HepG2 (cell line): ENCODE data around the gene ZNF211. TPM values are rescaled to one million over a fixed set of nuclear protein-coding genes. Genes with fewer than 3 reads are reported as not detected.

Experiments used
- ARNT2 ChIP-seq: sonication (generic); formaldehyde crosslinking; IDR thresholded peaks from 2 replicates; pipeline ENCODE4 v1.8.0; 2022; ENCODE audit warnings: mild to moderate bottlenecking, low read depth, missing genetic modification reagents, moderate library complexity
- HOXA5 ChIP-seq: sonication (generic); formaldehyde crosslinking; IDR thresholded peaks from 2 replicates; pipeline ENCODE4 v1.4.0; 2020; ENCODE audit warnings: missing genetic modification reagents
- IKZF1 ChIP-seq: fragments of 450-650 bp; IDR thresholded peaks from 2 replicates; pipeline ENCODE4 v1.7.1; 2016
- MED8 ChIP-seq: sonication (generic); formaldehyde crosslinking; IDR thresholded peaks from 2 replicates; pipeline ENCODE4 v1.8.1; 2023; ENCODE audit warnings: mild to moderate bottlenecking, missing genetic modification reagents; ENCODE audit not compliant: insufficient replicate concordance
- PHF5A ChIP-seq: IDR thresholded peaks from one replicate; pipeline ENCODE4 v1.6.1; 2018; ENCODE audit warnings: low read depth, missing genetic modification reagents; ENCODE audit not compliant: unreplicated experiment
- PHF8 ChIP-seq: sonication (generic); formaldehyde crosslinking; IDR thresholded peaks from 2 replicates; pipeline ENCODE4 v1.5.0; 2020; ENCODE audit warnings: missing genetic modification reagents
- SMARCE1 ChIP-seq: fragments of 450-650 bp; IDR thresholded peaks from 2 replicates; pipeline ENCODE4 v1.6.1; 2017; ENCODE audit warnings: borderline replicate concordance
- TCF7L2 ChIP-seq: IDR thresholded peaks from 2 replicates; pipeline ENCODE4 v1.6.1; 2011; ENCODE audit warnings: mild to moderate bottlenecking, low read depth, low read length, moderate library complexity
- ZFP36 ChIP-seq: fragments of 150-350 bp; IDR thresholded peaks from 2 replicates; pipeline ENCODE4 v1.6.1; 2018; ENCODE audit warnings: borderline replicate concordance, low read length, low read depth; ENCODE audit not compliant: partially characterized antibody
- ZNF251 ChIP-seq: sonication (generic); formaldehyde crosslinking; IDR thresholded peaks from 2 replicates; pipeline ENCODE4 v1.9.0; 2021; ENCODE audit warnings: mild to moderate bottlenecking, missing genetic modification reagents
- ZNF253 ChIP-seq: sonication (generic); formaldehyde crosslinking; IDR thresholded peaks from 2 replicates; pipeline ENCODE4 v1.8.0; 2022; ENCODE audit warnings: mild to moderate bottlenecking, missing genetic modification reagents, borderline replicate concordance
- ZNF572 ChIP-seq: sonication (generic); formaldehyde crosslinking; IDR thresholded peaks from 2 replicates; pipeline ENCODE4 v1.5.1; 2020; ENCODE audit warnings: mild to moderate bottlenecking, missing genetic modification reagents
- ZNF776 ChIP-seq: sonication (generic); formaldehyde crosslinking; IDR thresholded peaks from 2 replicates; pipeline ENCODE4 v1.4.0; 2020; ENCODE audit warnings: mild to moderate bottlenecking, missing genetic modification reagents
- ZNF780A ChIP-seq: sonication (generic); formaldehyde crosslinking; IDR thresholded peaks from 2 replicates; pipeline ENCODE4 v1.8.0; 2022; ENCODE audit warnings: mild to moderate bottlenecking, missing genetic modification reagents, moderate library complexity
- polyA plus RNA-seq, 8 experiments: library from polyadenylated mRNA; depleted of rRNA in 3 of 8; stranded (reverse) in 7 of 8; unstranded in 1 of 8; fragments of >200 nt; fragmentation: Illumina TruSeq in 4 of 8; extraction: Trizol in 4 of 8; gene quantifications; 2 replicates each; pipeline versions ENCODE4 v1.2.1 to v1.2.3, GENCODE V29; 2011 to 2016; ENCODE audit warnings: low read depth in 4 of 8, missing spikeins in 1 of 8, mixed read lengths in 1 of 8; ENCODE audit not compliant: insufficient read depth in 1 of 8
- total RNA-seq, 5 experiments: library from RNA; depleted of rRNA; stranded (reverse); fragments of >200 nt; fragmentation: Illumina TruSeq; extraction: Trizol; gene quantifications; 2 replicates each; pipeline ENCODE4 v1.2.3, GENCODE V29; 2016; ENCODE audit warnings: low read depth in 1 of 5
- TF ChIP-seq, protein P1 (sequence below): sonication (generic); formaldehyde crosslinking; IDR thresholded peaks from 2 replicates; pipeline ENCODE4 v1.5.0; 2020; ENCODE audit warnings: mild to moderate bottlenecking, missing genetic modification reagents, borderline replicate concordance
- TF ChIP-seq, protein P2 (sequence below): IDR thresholded peaks from 2 replicates; pipeline ENCODE4 v1.6.1; 2016; ENCODE audit warnings: missing biosample characterization, missing genetic modification reagents, low read depth
- TF ChIP-seq, protein P3 (sequence below): sonication (generic); formaldehyde crosslinking; IDR thresholded peaks from 2 replicates; pipeline ENCODE4 v1.4.0; 2020; ENCODE audit warnings: missing genetic modification reagents, borderline replicate concordance
- TF ChIP-seq, protein P4 (sequence below): IDR thresholded peaks from 2 replicates; pipeline ENCODE4 v1.6.1; 2016

ZNF211 gene
- total and polyA plus RNA-seq, 2 of the 13 experiments (the other 11 are each of a cell fraction or from before 2014, with no cell fraction given) = 9.9 to 11.2 TPM

DNA sequence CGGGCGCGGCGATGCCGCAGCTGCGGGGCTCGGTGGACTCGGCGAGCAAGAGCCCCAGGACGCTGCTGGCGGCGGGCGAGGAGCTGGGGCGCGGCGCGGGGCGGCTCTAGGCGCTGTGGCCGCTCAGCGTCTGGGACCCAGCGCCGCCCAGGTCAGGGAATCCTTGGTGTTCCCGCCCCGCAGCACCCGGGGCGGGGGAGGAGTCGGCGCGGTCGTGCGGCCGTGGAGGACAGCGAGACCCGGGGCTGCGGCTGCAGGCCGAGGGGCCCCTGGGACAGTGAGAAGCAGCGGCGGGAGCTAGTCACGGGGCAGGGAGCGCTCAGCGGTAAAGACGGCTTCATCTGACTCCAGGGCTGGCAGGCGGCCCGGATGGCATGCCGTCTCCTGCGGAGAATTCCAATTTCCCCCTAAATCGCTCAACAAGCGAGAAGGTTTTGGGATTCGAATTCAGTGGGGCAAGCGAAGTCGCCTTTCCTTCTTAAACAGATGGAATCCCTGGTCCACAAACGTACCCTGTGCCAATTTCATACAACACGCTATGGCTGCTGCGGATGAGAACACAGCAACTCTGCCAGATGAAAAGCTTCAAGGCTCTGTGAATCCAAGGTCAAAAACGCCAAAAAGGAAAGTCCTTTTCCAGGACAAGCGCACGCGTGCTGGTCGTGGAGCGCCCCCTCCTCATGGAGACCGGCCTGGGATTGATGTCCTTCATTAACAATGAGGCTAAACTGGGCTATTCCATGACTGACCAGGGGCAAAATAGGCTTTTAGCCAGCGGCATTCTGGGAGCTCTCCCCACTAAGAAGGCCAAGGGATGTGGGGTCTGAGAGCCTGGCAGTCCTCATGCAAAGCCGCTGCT, 31.5 kb downstream of the ZNF211 start (continued):
- TF ChIP-seq, protein P1, sequence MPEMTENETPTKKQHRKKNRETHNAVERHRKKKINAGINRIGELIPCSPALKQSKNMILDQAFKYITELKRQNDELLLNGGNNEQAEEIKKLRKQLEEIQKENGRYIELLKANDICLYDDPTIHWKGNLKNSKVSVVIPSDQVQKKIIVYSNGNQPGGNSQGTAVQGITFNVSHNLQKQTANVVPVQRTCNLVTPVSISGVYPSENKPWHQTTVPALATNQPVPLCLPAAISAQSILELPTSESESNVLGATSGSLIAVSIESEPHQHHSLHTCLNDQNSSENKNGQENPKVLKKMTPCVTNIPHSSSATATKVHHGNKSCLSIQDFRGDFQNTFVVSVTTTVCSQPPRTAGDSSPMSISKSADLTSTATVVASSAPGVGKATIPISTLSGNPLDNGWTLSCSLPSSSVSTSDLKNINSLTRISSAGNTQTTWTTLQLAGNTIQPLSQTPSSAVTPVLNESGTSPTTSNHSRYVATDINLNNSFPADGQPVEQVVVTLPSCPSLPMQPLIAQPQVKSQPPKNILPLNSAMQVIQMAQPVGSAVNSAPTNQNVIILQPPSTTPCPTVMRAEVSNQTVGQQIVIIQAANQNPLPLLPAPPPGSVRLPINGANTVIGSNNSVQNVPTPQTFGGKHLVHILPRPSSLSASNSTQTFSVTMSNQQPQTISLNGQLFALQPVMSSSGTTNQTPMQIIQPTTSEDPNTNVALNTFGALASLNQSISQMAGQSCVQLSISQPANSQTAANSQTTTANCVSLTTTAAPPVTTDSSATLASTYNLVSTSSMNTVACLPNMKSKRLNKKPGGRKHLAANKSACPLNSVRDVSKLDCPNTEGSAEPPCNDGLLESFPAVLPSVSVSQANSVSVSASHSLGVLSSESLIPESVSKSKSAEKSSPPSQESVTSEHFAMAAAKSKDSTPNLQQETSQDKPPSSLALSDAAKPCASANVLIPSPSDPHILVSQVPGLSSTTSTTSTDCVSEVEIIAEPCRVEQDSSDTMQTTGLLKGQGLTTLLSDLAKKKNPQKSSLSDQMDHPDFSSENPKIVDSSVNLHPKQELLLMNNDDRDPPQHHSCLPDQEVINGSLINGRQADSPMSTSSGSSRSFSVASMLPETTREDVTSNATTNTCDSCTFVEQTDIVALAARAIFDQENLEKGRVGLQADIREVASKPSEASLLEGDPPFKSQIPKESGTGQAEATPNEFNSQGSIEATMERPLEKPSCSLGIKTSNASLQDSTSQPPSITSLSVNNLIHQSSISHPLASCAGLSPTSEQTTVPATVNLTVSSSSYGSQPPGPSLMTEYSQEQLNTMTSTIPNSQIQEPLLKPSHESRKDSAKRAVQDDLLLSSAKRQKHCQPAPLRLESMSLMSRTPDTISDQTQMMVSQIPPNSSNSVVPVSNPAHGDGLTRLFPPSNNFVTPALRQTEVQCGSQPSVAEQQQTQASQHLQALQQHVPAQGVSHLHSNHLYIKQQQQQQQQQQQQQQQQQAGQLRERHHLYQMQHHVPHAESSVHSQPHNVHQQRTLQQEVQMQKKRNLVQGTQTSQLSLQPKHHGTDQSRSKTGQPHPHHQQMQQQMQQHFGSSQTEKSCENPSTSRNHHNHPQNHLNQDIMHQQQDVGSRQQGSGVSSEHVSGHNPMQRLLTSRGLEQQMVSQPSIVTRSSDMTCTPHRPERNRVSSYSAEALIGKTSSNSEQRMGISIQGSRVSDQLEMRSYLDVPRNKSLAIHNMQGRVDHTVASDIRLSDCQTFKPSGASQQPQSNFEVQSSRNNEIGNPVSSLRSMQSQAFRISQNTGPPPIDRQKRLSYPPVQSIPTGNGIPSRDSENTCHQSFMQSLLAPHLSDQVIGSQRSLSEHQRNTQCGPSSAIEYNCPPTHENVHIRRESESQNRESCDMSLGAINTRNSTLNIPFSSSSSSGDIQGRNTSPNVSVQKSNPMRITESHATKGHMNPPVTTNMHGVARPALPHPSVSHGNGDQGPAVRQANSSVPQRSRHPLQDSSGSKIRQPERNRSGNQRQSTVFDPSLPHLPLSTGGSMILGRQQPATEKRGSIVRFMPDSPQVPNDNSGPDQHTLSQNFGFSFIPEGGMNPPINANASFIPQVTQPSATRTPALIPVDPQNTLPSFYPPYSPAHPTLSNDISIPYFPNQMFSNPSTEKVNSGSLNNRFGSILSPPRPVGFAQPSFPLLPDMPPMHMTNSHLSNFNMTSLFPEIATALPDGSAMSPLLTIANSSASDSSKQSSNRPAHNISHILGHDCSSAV (CRISPR knock-in tag) = no peak
- TF ChIP-seq ZNF253 (CRISPR knock-in tag) (no peak), HOXA5 (no peak), TCF7L2 (no peak), ZNF572 (CRISPR knock-in tag) (no peak), PHF5A (CRISPR knock-in tag) (no peak), ZFP36 (no peak), ZNF251 (CRISPR knock-in tag) (no peak), ZNF776 (CRISPR knock-in tag) (peak; percentile 66; the same call in 1 of the 2 replicates), SMARCE1 (no peak), ARNT2 (CRISPR knock-in tag) (peak; percentile 90), PHF8 (CRISPR knock-in tag) (peak; percentile 71), ZNF780A (no peak), IKZF1 (no peak), MED8 (no peak)
- TF ChIP-seq, protein P2, sequence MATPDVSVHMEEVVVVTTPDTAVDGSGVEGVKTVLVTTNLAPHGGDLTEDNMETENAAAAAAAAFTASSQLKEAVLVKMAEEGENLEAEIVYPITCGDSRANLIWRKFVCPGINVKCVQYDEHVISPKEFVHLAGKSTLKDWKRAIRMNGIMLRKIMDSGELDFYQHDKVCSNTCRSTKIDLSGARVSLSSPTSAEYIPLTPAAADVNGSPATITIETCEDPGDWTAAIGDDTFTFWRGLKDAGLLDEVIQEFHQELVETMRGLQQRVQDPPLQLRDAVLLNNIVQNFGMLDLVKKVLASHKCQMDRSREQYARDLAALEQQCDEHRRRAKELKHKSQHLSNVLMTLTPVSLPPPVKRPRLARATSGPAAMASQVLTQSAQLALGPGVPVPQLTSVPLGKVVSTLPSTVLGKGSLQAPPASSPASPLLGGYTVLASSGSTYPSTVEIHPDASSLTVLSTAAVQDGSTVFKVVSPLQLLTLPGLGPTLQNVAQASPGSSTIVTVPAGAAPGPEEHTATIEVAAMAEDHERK (CRISPR knock-in tag) = no peak
- TF ChIP-seq, protein P3, sequence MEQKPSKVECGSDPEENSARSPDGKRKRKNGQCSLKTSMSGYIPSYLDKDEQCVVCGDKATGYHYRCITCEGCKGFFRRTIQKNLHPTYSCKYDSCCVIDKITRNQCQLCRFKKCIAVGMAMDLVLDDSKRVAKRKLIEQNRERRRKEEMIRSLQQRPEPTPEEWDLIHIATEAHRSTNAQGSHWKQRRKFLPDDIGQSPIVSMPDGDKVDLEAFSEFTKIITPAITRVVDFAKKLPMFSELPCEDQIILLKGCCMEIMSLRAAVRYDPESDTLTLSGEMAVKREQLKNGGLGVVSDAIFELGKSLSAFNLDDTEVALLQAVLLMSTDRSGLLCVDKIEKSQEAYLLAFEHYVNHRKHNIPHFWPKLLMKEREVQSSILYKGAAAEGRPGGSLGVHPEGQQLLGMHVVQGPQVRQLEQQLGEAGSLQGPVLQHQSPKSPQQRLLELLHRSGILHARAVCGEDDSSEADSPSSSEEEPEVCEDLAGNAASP (CRISPR knock-in tag) = no peak
- TF ChIP-seq, protein P4, sequence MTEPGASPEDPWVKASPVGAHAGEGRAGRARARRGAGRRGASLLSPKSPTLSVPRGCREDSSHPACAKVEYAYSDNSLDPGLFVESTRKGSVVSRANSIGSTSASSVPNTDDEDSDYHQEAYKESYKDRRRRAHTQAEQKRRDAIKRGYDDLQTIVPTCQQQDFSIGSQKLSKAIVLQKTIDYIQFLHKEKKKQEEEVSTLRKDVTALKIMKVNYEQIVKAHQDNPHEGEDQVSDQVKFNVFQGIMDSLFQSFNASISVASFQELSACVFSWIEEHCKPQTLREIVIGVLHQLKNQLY (CRISPR knock-in tag) = 0 out of 2 replicates have a peak, but pooled peaks have one; percentile 25
